ENCODE data around the gene AMFR. TPM values are rescaled to one million over a fixed set of nuclear protein-coding genes. Genes with fewer than 3 reads are reported as not detected.
A peak's percentile ranks its signal among the peaks of the same experiment; 100 is the strongest.

AMFR gene
- total RNA-seq, 2 donors from 2014 or later = 68.7 to 92.4 TPM

DNA sequence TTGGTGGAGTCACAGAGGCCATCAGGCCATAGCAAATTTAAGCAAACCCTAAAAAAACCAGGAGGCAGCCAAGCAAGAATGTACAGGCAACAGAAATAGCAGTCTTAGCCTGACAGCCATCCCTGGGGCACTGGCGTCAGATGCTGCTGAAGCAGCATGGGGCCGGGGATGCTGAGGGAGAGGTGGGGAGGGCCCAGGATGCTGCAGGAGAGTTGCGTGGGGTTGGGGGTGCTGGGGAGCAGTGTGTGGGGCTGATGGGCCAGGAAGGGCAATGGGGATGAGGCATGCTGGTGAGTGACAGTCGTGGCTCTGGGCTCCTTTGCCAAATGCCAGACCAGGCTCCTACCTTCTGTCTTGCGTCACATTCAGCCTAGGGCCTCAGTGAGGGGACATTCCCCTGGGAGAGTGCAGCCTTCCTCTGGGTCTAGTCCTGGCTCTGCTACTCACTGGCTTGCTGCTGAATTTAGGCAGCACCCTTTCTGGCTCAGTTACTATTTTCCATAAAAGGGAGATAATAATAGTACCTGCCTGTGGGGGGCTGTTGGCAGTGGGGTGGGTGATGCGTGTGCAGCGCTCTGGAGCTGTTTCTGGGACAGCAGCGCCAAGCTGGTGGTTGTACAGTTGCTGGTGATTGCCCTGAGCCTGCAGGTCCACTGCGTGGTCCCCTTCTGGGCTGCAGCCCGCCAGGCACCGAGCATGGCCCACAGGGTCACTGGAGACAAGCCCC is 88.1 kb downstream of the AMFR start:
- H3K4me1 ChIP-seq = no peaks in the 10 kb centered on the region
- intact Hi-C loops (cut with DNase I) = no loop called here
- H3K27ac ChIP-seq = no peak overlapping the region
- TF ChIP-seq, protein P1, sequence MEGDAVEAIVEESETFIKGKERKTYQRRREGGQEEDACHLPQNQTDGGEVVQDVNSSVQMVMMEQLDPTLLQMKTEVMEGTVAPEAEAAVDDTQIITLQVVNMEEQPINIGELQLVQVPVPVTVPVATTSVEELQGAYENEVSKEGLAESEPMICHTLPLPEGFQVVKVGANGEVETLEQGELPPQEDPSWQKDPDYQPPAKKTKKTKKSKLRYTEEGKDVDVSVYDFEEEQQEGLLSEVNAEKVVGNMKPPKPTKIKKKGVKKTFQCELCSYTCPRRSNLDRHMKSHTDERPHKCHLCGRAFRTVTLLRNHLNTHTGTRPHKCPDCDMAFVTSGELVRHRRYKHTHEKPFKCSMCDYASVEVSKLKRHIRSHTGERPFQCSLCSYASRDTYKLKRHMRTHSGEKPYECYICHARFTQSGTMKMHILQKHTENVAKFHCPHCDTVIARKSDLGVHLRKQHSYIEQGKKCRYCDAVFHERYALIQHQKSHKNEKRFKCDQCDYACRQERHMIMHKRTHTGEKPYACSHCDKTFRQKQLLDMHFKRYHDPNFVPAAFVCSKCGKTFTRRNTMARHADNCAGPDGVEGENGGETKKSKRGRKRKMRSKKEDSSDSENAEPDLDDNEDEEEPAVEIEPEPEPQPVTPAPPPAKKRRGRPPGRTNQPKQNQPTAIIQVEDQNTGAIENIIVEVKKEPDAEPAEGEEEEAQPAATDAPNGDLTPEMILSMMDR (IDR thresholded peaks at IDR 0.05) = no peak
- H3K4me3 ChIP-seq = no peak overlapping the region
- no peaks in the 10 kb centered on the region for H3K9me3 ChIP-seq
- H3K27me3 ChIP-seq = no peaks in the 10 kb centered on the region
- DNase-seq = no peak
- H3K9ac ChIP-seq (ENCODE audit: low read depth in 2 of 2, low read length in 2 of 2) = no peak overlapping the region
- no peaks in the 10 kb centered on the region for H3K36me3 ChIP-seq

DNA sequence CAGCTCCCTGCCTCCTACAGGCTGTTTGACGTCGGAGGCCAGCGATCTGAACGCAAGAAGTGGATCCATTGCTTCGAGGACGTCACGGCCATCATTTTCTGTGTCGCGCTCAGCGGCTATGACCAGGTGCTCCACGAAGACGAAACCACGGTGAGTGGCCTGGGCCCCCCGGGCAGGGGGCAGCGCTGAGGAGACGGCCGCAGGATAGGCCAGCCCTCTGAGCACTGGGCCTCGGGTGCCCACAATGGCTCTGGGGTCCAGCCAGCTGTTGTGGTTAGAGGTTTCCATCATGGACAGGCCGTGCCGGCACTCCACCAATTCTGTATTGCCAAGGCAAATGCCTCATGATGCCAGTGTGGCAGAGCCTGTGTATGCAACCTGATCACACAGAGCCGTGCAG is 88.6 kb downstream of the AMFR start:
- no peak overlapping the region for H3K4me3 ChIP-seq
- intact Hi-C loops (cut with DNase I) = no loop called here
- TF ChIP-seq, protein P1 (IDR thresholded peaks at IDR 0.05) = no peak
- H3K9ac ChIP-seq (ENCODE audit: low read depth in 2 of 2, low read length in 2 of 2) = no peak overlapping the region
- no peaks in the 10 kb centered on the region for H3K4me1 ChIP-seq
- no peaks in the 10 kb centered on the region for H3K36me3 ChIP-seq
- H3K9me3 ChIP-seq = no peaks in the 10 kb centered on the region
- H3K27ac ChIP-seq = no peak overlapping the region
- DNase-seq = no peak
- no peaks in the 10 kb centered on the region for H3K27me3 ChIP-seq

DNA sequence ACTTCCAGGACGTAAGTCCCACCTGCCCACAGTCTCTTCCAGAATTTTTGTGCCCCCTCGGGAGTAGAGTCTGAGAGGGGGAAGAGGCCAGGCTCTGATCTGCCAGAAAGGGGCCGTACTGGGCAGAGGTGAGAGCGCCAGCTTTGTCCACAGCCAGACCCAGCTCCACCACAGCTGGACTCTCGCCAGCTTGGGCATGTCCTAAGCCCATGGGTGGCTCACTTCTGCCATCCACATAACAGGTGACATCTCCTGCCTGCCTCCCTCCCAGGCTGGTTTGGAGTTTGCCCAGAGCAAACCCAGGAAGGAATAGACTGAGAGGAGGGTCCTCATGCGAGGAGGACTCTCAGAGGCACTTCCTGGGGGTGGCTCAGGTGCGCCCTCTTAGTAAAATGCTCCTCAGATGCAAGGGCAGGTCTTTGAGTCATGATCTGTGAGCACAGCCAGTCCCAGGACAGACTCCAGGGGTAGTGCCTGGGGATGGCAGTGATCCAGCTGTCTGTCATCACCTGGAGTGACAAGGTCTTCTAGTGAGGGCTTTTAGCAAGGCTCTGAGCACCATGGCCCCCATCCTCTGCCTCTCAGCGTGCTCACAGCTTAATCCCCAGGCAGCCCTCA is 89.2 kb downstream of the AMFR start:
- Histone ChIP-seq H3K4me1 (no peaks in the 10 kb centered on the region), H3K9me3 (no peaks in the 10 kb centered on the region), H3K4me3 (no peak overlapping the region), H3K36me3 (no peaks in the 10 kb centered on the region), H3K27ac (no peak overlapping the region), H3K9ac (ENCODE audit: low read depth in 2 of 2, low read length in 2 of 2) (no peak overlapping the region), H3K27me3 (no peaks in the 10 kb centered on the region)
- TF ChIP-seq, protein P1 (IDR thresholded peaks at IDR 0.05) = no peak
- intact Hi-C loops (cut with DNase I) = no loop called here
- DNase-seq = no peak

DNA sequence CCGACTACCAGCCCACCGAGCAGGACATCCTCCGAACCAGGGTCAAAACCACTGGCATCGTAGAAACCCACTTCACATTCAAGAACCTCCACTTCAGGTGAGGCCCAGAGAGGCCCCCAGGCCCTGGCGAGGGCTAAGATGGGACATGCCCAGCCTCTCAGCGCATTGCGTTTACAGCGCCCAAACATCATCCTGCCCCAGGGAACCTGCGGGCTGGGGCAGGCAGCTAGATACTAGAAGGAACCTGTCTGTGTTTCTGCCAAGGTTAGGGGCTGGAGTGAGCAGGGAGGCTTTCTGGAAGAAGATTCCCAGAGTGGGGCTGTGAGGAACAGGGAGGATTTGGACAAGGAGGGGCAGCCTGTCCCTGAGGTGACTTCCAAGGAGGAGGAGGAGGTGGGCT is 90.6 kb downstream of the AMFR start:
- Histone ChIP-seq H3K9me3 (no peaks in the 10 kb centered on the region), H3K4me1 (no peaks in the 10 kb centered on the region), H3K27me3 (no peaks in the 10 kb centered on the region), H3K4me3 (no peak overlapping the region), H3K9ac (ENCODE audit: low read depth in 2 of 2, low read length in 2 of 2) (no peak overlapping the region), H3K36me3 (no peaks in the 10 kb centered on the region), H3K27ac (no peak overlapping the region)
- no peak for DNase-seq
- TF ChIP-seq, protein P1 (IDR thresholded peaks at IDR 0.05) = no peak
- intact Hi-C loops (cut with DNase I) = no loop called here

DNA sequence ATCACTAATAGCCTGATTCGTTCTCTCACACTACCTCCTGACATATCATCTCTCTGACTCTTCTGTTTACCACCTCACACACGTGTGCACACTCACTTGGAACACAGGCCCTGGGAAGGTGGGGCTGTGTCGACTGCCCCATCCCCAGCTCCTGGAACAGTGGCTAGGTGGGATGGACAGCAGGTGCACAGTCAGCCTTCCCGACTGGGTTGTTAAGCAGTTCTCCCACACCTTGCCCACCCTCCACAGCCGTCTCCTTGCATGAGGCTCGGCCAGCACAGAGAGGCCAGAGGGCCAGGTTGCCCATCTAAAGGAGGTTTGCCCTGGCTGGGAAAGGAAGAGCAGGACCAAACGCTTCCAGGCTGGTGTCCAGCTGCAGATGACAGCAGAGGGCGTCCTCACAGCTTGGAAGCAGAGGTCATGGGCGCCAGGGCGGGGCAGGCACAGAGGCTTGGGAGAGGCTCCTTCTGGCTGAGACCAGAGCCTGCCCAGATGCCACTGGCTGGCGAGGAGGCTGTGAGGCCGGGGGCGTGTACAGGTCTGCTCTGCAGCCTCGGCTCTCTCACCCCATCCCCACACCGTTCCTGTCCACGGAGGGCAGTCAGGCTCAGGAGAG is 92.8 kb downstream of the AMFR start:
- no peaks in the 10 kb centered on the region for H3K4me1 ChIP-seq
- no peaks in the 10 kb centered on the region for H3K27me3 ChIP-seq
- no peaks in the 10 kb centered on the region for H3K36me3 ChIP-seq
- no peak overlapping the region for H3K27ac ChIP-seq
- intact Hi-C loops (cut with DNase I) = no loop called here
- TF ChIP-seq, protein P1 (IDR thresholded peaks at IDR 0.05) = no peak
- no peak overlapping the region for H3K9ac ChIP-seq (ENCODE audit: low read depth in 2 of 2, low read length in 2 of 2)
- H3K9me3 ChIP-seq = no peaks in the 10 kb centered on the region
- no peak overlapping the region for H3K4me3 ChIP-seq
- peak; percentile 62 for DNase-seq
